Karpas-422 (cell line): ENCODE measurements around the gene CHST8. TPM values are rescaled to one million over a fixed set of nuclear protein-coding genes. Genes with fewer than 3 reads are reported as not detected.

ENCODE experiments used
- DNase-seq: peaks from one replicate; pipeline ENCODE4 v3.0.0-alpha.2; 2015
- H2AFZ ChIP-seq: fragments of 200-600 bp; sonication (generic); 2 replicates; pipeline ENCODE4 v1.6.1; 2014; ENCODE audit warnings: antibody characterized with exemption, low read length, mixed read lengths
- H3K27ac ChIP-seq: fragments of 200-600 bp; sonication (generic); 2 replicates; pipeline ENCODE4 v1.5.1; 2014; ENCODE audit warnings: mild to moderate bottlenecking, low read length, moderate library complexity
- H3K27me3 ChIP-seq: fragments of 200-600 bp; sonication (generic); 2 replicates; pipeline ENCODE4 v1.6.1; 2014; ENCODE audit warnings: low read length, mixed read lengths
- H3K36me3 ChIP-seq: fragments of 200-600 bp; sonication (generic); 2 replicates; pipeline ENCODE4 v1.6.1; 2014; ENCODE audit warnings: low read length, mixed read lengths; ENCODE audit not compliant: insufficient read depth
- H3K4me1 ChIP-seq: fragments of 200-600 bp; sonication (generic); 2 replicates; pipeline ENCODE4 v1.6.1; 2014; ENCODE audit warnings: mild to moderate bottlenecking, low read length, mixed read lengths
- H3K4me2 ChIP-seq: fragments of 200-600 bp; sonication (generic); 2 replicates; pipeline ENCODE4 v1.6.1; 2014; ENCODE audit warnings: low read length, low read depth, mild to moderate bottlenecking; ENCODE audit not compliant: poor library complexity, severe bottlenecking
- H3K4me3 ChIP-seq: fragments of 200-600 bp; sonication (generic); 2 replicates; pipeline ENCODE4 v1.5.1; 2014; ENCODE audit warnings: mild to moderate bottlenecking, antibody characterized with exemption, low read length, mixed read lengths
- H3K79me2 ChIP-seq: fragments of 200-600 bp; sonication (generic); 2 replicates; pipeline ENCODE4 v1.6.1; 2014; ENCODE audit warnings: mild to moderate bottlenecking, low read length, mixed read lengths
- H3K9ac ChIP-seq: fragments of 200-600 bp; sonication (generic); 2 replicates; pipeline ENCODE4 v1.6.0; 2014; ENCODE audit warnings: low read length
- H3K9me2 ChIP-seq: fragments of 200-600 bp; sonication (generic), shearing (Covaris generic); replicated peaks from 2 replicates; pipeline ENCODE4 v1.6.0; 2014; ENCODE audit warnings: mild to moderate bottlenecking, low read length, moderate library complexity; ENCODE audit not compliant: insufficient read depth
- H3K9me3 ChIP-seq: fragments of 300-700, 200-600 bp; sonication (generic); 2 replicates; pipeline ENCODE4 v1.6.1; 2014; ENCODE audit warnings: low read length, mixed read lengths
- H4K20me1 ChIP-seq: fragments of 200-600 bp; sonication (generic); 2 replicates; pipeline ENCODE4 v1.6.1; 2014; ENCODE audit warnings: mild to moderate bottlenecking, antibody characterized with exemption, low read length, low read depth; ENCODE audit not compliant: insufficient read depth
- total RNA-seq: library from RNA; depleted of rRNA; stranded (reverse); fragments of >200 nt; shearing (Covaris generic); gene quantifications from 2 replicates; pipeline ENCODE4 v1.2.3, GENCODE V29; 2014; ENCODE audit warnings: low replicate concordance

The CHST8 gene
- total RNA-seq, 1 experiment from 2014 or later = not detected

GRCh38 chr19:33629826-33630375, 8.1 kb downstream of the CHST8 start:
- H3K9me2 ChIP-seq = no peaks in the 10 kb centered on the region
- no peaks in the 10 kb centered on the region for H3K79me2 ChIP-seq
- no peak overlapping the region for H2AFZ ChIP-seq
- H4K20me1 ChIP-seq = no peaks in the 10 kb centered on the region
- no peak overlapping the region for H3K4me3 ChIP-seq
- no peak overlapping the region for H3K4me2 ChIP-seq
- no peaks in the 10 kb centered on the region for H3K4me1 ChIP-seq
- no peak for DNase-seq
- no peak overlapping the region for H3K27ac ChIP-seq
- no peaks in the 10 kb centered on the region for H3K9me3 ChIP-seq
- no peaks in the 10 kb centered on the region for H3K36me3 ChIP-seq
- no peaks in the 10 kb centered on the region for H3K27me3 ChIP-seq
- no peak overlapping the region for H3K9ac ChIP-seq

DNA sequence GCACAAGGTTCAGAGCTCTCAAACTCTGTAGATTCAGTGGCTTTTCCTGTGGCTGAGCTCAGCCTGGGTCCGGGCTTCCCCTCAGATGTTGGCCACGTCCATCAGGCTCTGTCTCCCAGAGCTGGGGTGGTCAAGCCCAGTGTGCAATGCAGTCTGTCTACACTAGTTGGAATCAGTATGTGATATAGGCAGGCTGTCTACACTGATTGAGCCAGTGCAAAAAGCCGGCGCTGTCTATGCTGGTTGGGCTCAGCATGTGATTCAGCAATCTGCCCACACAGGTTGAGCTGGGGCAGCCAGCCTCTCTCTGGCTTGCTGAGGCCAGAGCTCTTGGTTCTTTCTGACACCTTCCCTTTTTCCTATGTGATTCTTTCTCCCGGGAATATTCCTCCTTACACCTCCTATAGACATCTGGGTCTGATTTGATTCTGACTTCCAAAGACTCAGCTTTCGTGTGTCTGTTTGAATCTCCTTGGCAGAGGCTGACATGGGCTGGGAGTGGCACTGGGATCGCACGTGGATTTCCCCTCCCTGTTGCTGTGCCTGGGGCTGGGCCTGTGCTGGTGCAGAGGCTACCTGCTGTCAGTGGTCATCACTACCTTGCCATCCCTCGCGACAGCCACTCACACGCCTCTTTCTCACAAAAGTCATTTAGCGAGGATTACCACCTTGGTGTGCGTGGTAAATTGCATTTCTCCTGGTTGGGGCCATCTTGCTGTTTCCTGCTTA, 9.3 kb downstream of the CHST8 start:
- DNase-seq = no peak
- Histone ChIP-seq H3K36me3 (no peaks in the 10 kb centered on the region), H3K4me2 (no peak overlapping the region), H3K9ac (no peak overlapping the region), H3K9me2 (no peaks in the 10 kb centered on the region), H2AFZ (no peak overlapping the region), H3K4me1 (no peaks in the 10 kb centered on the region), H3K27me3 (no peaks in the 10 kb centered on the region), H3K79me2 (no peaks in the 10 kb centered on the region), H3K27ac (no peak overlapping the region), H3K4me3 (no peak overlapping the region), H3K9me3 (no peaks in the 10 kb centered on the region), H4K20me1 (no peaks in the 10 kb centered on the region)

DNA sequence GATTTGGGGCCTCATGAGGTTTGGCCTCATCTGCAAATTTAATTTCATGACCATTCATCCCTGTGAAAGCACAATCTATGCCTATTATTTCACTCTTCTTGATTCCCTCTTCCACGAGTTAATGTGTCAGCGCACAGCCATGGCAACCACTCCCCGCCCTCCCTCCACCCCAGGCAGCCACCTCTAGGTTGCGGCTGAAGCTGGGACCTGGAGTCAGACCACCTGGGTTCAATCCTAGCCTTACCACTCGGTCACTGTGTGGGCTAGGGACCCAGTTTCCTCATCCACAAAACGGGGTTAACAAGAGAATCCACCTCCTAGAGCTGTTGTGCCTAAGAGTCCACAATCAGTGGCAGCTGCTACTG, 9.8 kb downstream of the CHST8 start:
- Histone ChIP-seq H3K9ac (no peak overlapping the region), H4K20me1 (no peaks in the 10 kb centered on the region), H3K27me3 (no peaks in the 10 kb centered on the region), H3K4me3 (no peak overlapping the region), H3K79me2 (no peaks in the 10 kb centered on the region), H2AFZ (no peak overlapping the region), H3K9me3 (no peaks in the 10 kb centered on the region), H3K4me1 (no peaks in the 10 kb centered on the region), H3K27ac (no peak overlapping the region), H3K4me2 (no peak overlapping the region), H3K9me2 (no peaks in the 10 kb centered on the region), H3K36me3 (no peaks in the 10 kb centered on the region)
- no peak for DNase-seq

- H3K4me2 ChIP-seq = no peak overlapping the region
- H3K9me3 ChIP-seq = no peaks in the 10 kb centered on the region
- H4K20me1 ChIP-seq = no peaks in the 10 kb centered on the region
- H3K36me3 ChIP-seq = no peaks in the 10 kb centered on the region
- no peak overlapping the region for H3K4me3 ChIP-seq
- H3K79me2 ChIP-seq = no peaks in the 10 kb centered on the region
- no peaks in the 10 kb centered on the region for H3K9me2 ChIP-seq
- H3K4me1 ChIP-seq = no peaks in the 10 kb centered on the region
- no peaks in the 10 kb centered on the region for H3K27me3 ChIP-seq
- DNase-seq = no peak
- H2AFZ ChIP-seq = no peak overlapping the region
- H3K9ac ChIP-seq = no peak overlapping the region
- no peak overlapping the region for H3K27ac ChIP-seq
These were observed 12.8 kb downstream of the CHST8 start for GRCh38 chr19:33634361-33635091.

DNA sequence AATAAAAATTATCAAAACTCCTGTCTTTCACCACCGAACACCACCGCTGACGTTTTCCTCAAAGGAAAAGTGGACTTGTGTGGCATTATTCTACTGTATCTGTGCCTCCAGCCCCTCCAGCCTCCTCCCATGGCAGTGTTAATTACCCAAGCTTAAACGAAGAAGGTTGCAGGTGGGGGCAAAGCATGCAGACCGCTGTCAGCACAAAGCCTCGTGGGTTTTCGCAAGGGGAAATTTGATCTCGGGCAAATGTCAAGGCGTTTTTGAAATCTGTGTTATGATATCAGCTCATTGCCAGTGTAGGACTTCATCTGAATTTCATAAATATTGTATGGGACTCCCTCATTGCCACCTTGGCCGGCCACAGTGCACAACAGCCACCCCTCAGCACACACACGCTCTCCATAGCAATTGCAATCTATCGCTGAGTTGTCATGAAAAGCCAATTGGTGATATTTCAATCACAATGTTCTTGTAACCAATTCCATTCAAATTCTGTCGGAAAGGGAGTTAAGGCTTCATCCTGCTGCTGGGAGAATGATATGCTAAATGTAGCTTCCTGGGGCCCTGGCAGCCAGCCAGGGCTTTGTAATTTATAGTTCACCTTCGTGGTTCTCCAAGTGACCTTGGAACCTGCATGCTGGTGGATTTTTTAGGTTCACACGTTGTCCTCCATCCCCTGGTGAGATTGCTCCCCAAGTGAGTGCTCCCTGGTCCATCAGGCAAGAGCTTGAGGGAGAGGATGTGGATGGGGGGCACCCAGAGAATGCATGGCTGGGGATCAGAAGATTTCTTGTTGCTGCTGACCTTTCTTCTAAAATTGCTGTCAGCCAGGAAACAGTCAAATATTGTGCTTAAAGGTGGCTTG, 16.6 kb downstream of the CHST8 start:
- no peak overlapping the region for H3K27ac ChIP-seq
- no peaks in the 10 kb centered on the region for H3K27me3 ChIP-seq
- no peak overlapping the region for H3K9ac ChIP-seq
- no peaks in the 10 kb centered on the region for H4K20me1 ChIP-seq
- no peaks in the 10 kb centered on the region for H3K36me3 ChIP-seq
- H3K4me3 ChIP-seq = no peak overlapping the region
- no peak overlapping the region for H3K4me2 ChIP-seq
- H3K9me2 ChIP-seq = no peaks in the 10 kb centered on the region
- H2AFZ ChIP-seq = no peak overlapping the region
- no peaks in the 10 kb centered on the region for H3K79me2 ChIP-seq
- no peaks in the 10 kb centered on the region for H3K9me3 ChIP-seq
- H3K4me1 ChIP-seq = no peaks in the 10 kb centered on the region
- DNase-seq = no peak

DNA sequence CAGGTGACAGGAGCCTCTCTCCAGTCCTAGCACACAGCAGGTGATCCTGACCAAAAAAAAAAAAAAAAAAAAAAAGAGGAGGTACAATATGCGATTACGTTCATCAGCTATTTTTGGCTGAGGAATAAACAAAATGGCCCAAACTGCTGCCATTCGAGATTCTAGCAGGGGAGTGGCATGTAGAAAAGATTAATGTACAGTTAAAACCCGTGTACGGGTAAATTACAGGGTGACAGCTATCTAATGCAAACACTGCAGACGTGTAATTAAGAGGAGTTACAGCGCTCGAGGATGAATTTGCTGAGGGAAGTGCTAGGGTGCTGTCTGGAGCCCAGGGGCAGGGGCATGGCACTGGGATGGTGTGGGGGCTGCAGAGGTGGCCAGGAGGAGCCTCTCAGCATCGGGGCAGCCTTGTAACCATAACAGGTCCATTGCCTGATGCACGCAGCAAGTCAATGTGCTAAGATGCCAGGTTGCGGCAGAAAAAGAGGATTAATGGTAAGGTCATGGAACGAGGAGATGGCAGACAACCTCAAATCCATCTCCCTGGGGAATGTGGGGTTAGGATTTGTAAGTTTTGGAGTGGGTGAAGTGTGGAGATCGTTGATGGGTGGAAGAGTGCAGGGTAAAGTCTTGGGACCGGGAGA, 17.4 kb downstream of the CHST8 start:
- Histone ChIP-seq H3K9me2 (no peaks in the 10 kb centered on the region), H4K20me1 (no peaks in the 10 kb centered on the region), H3K9me3 (no peaks in the 10 kb centered on the region), H3K4me2 (no peak overlapping the region), H3K9ac (no peak overlapping the region), H3K27me3 (no peaks in the 10 kb centered on the region), H3K4me3 (no peak overlapping the region), H3K79me2 (no peaks in the 10 kb centered on the region), H3K4me1 (no peaks in the 10 kb centered on the region), H2AFZ (no peak overlapping the region), H3K36me3 (no peaks in the 10 kb centered on the region), H3K27ac (no peak overlapping the region)
- no peak for DNase-seq

GRCh38 chr19:33640773-33641172, 19.0 kb downstream of the CHST8 start:
- H3K27me3 ChIP-seq = no peaks in the 10 kb centered on the region
- H3K36me3 ChIP-seq = no peaks in the 10 kb centered on the region
- no peaks in the 10 kb centered on the region for H3K4me1 ChIP-seq
- no peaks in the 10 kb centered on the region for H4K20me1 ChIP-seq
- DNase-seq = no peak
- no peaks in the 10 kb centered on the region for H3K9me2 ChIP-seq
- H3K4me3 ChIP-seq = no peak overlapping the region
- H3K4me2 ChIP-seq = no peak overlapping the region
- H3K9me3 ChIP-seq = no peaks in the 10 kb centered on the region
- no peak overlapping the region for H2AFZ ChIP-seq
- no peak overlapping the region for H3K27ac ChIP-seq
- H3K9ac ChIP-seq = no peak overlapping the region
- no peaks in the 10 kb centered on the region for H3K79me2 ChIP-seq
